ENCODE data around the gene SPACA1.
"Not testable (repeated sequence)": the region's sequence is repeated elsewhere in the genome, so short reads cannot be mapped to it uniquely, and the experiment has no call there.

Gene SPACA1

GRCh38 chr6:88047510-88048150 lies at the start of gene SPACA1:
TSS of gene SPACA1 (plus strand) at chr6:88047841. CDS start at chr6:88047906, 65 bp downstream.
- Histone ChIP-seq H3K4me3 (ENCODE audit: low read length) (no peak within 1 kb of the TSS), H2AFZ (ENCODE audit: low read depth, low read length) (no peak within 1 kb of the TSS), H3K9me3 (ENCODE audit: low read length) (no peaks in the 10 kb centered on the region), H3K36me3 (ENCODE audit: insufficient read depth, low read length) (no peaks in the 10 kb centered on the region), H3K4me1 (ENCODE audit: insufficient read depth, low read length) (no peaks in the 10 kb centered on the region), H3K27me3 (ENCODE audit: insufficient read depth, low read length) (peaks cover 2% of the 10 kb centered on the region)

- H3K4me1 ChIP-seq (ENCODE audit: insufficient read depth, low read length), result no peaks in the 10 kb centered on the region
- no peak overlapping the region for H3K4me3 ChIP-seq (ENCODE audit: low read length)
- no peak overlapping the region for H2AFZ ChIP-seq (ENCODE audit: low read depth, low read length)
- H3K36me3 ChIP-seq (ENCODE audit: insufficient read depth, low read length), result no peaks in the 10 kb centered on the region
- no peaks in the 10 kb centered on the region for H3K27me3 ChIP-seq (ENCODE audit: insufficient read depth, low read length)
- H3K9me3 ChIP-seq (ENCODE audit: low read length), result no peaks in the 10 kb centered on the region
Observed at GRCh38 chr6:88000713-88001112, 46.9 kb upstream of the SPACA1 start.

- H3K4me1 ChIP-seq (ENCODE audit: insufficient read depth, low read length); H3K9me3 ChIP-seq (ENCODE audit: low read length); H2AFZ ChIP-seq (ENCODE audit: low read depth, low read length); H3K36me3 ChIP-seq (ENCODE audit: insufficient read depth, low read length); H3K4me3 ChIP-seq (ENCODE audit: low read length); H3K27me3 ChIP-seq (ENCODE audit: insufficient read depth, low read length): not testable (repeated sequence)
Observed at GRCh38 chr6:88001279-88001678, 46.4 kb upstream of the SPACA1 start.

- Histone ChIP-seq H3K36me3 (ENCODE audit: insufficient read depth, low read length) (no peaks in the 10 kb centered on the region), H2AFZ (ENCODE audit: low read depth, low read length) (no peak overlapping the region), H3K4me3 (ENCODE audit: low read length) (no peak overlapping the region), H3K9me3 (ENCODE audit: low read length) (no peaks in the 10 kb centered on the region), H3K4me1 (ENCODE audit: insufficient read depth, low read length) (peaks cover 7% of the 10 kb centered on the region), H3K27me3 (ENCODE audit: insufficient read depth, low read length) (no peaks in the 10 kb centered on the region)
Observed at GRCh38 chr6:88004707-88005106, 42.9 kb upstream of the SPACA1 start.

- H3K36me3 ChIP-seq (ENCODE audit: insufficient read depth, low read length), result no peaks in the 10 kb centered on the region
- H3K4me3 ChIP-seq (ENCODE audit: low read length), result peak overlapping the region; percentile 2
- H3K4me1 ChIP-seq (ENCODE audit: insufficient read depth, low read length), result peaks cover 7% of the 10 kb centered on the region
- H2AFZ ChIP-seq (ENCODE audit: low read depth, low read length), result peak overlapping the region; percentile 11
- no peaks in the 10 kb centered on the region for H3K27me3 ChIP-seq (ENCODE audit: insufficient read depth, low read length)
- H3K9me3 ChIP-seq (ENCODE audit: low read length), result no peaks in the 10 kb centered on the region
Observed at GRCh38 chr6:88006557-88006956, 41.1 kb upstream of the SPACA1 start.

- peaks cover 7% of the 10 kb centered on the region for H3K4me1 ChIP-seq (ENCODE audit: insufficient read depth, low read length)
- no peaks in the 10 kb centered on the region for H3K27me3 ChIP-seq (ENCODE audit: insufficient read depth, low read length)
- H3K36me3 ChIP-seq (ENCODE audit: insufficient read depth, low read length), result no peaks in the 10 kb centered on the region
- no peak overlapping the region for H2AFZ ChIP-seq (ENCODE audit: low read depth, low read length)
- no peak overlapping the region for H3K4me3 ChIP-seq (ENCODE audit: low read length)
- H3K9me3 ChIP-seq (ENCODE audit: low read length), result no peaks in the 10 kb centered on the region
Observed at GRCh38 chr6:88008411-88008810, 39.2 kb upstream of the SPACA1 start.

GRCh38 chr6:88008831-88009231 lies 38.8 kb upstream of the SPACA1 start:
- Histone ChIP-seq H3K9me3 (ENCODE audit: low read length) (no peaks in the 10 kb centered on the region), H3K36me3 (ENCODE audit: insufficient read depth, low read length) (no peaks in the 10 kb centered on the region), H3K4me3 (ENCODE audit: low read length) (no peak overlapping the region), H2AFZ (ENCODE audit: low read depth, low read length) (no peak overlapping the region), H3K27me3 (ENCODE audit: insufficient read depth, low read length) (no peaks in the 10 kb centered on the region), H3K4me1 (ENCODE audit: insufficient read depth, low read length) (peaks cover 7% of the 10 kb centered on the region)

- H2AFZ ChIP-seq (ENCODE audit: low read depth, low read length), result no peak overlapping the region
- H3K27me3 ChIP-seq (ENCODE audit: insufficient read depth, low read length), result no peaks in the 10 kb centered on the region
- no peak overlapping the region for H3K4me3 ChIP-seq (ENCODE audit: low read length)
- no peaks in the 10 kb centered on the region for H3K4me1 ChIP-seq (ENCODE audit: insufficient read depth, low read length)
- no peaks in the 10 kb centered on the region for H3K9me3 ChIP-seq (ENCODE audit: low read length)
- H3K36me3 ChIP-seq (ENCODE audit: insufficient read depth, low read length), result no peaks in the 10 kb centered on the region
Observed at GRCh38 chr6:88013015-88013414, 34.6 kb upstream of the SPACA1 start.

GRCh38 chr6:88013554-88013953 lies 34.1 kb upstream of the SPACA1 start:
- no peak overlapping the region for H2AFZ ChIP-seq (ENCODE audit: low read depth, low read length)
- H3K27me3 ChIP-seq (ENCODE audit: insufficient read depth, low read length), result no peaks in the 10 kb centered on the region
- no peak overlapping the region for H3K4me3 ChIP-seq (ENCODE audit: low read length)
- no peaks in the 10 kb centered on the region for H3K4me1 ChIP-seq (ENCODE audit: insufficient read depth, low read length)
- H3K9me3 ChIP-seq (ENCODE audit: low read length), result no peaks in the 10 kb centered on the region
- no peaks in the 10 kb centered on the region for H3K36me3 ChIP-seq (ENCODE audit: insufficient read depth, low read length)

GRCh38 chr6:88020439-88020838 lies 27.2 kb upstream of the SPACA1 start:
- H3K4me3 ChIP-seq (ENCODE audit: low read length), result no peak overlapping the region

GRCh38 chr6:88024696-88025095 lies 22.9 kb upstream of the SPACA1 start:
- Histone ChIP-seq H3K4me3 (ENCODE audit: low read length) (no peak overlapping the region), H3K9me3 (ENCODE audit: low read length) (peaks cover 3% of the 10 kb centered on the region), H3K36me3 (ENCODE audit: insufficient read depth, low read length) (no peaks in the 10 kb centered on the region), H3K4me1 (ENCODE audit: insufficient read depth, low read length) (peaks cover 14% of the 10 kb centered on the region), H2AFZ (ENCODE audit: low read depth, low read length) (no peak overlapping the region), H3K27me3 (ENCODE audit: insufficient read depth, low read length) (no peaks in the 10 kb centered on the region)

More at GRCh38 chr6:88020439-88020838, 27.2 kb upstream of the SPACA1 start:
- no peaks in the 10 kb centered on the region for H3K9me3 ChIP-seq (ENCODE audit: low read length)
- H3K27me3 ChIP-seq (ENCODE audit: insufficient read depth, low read length), result no peaks in the 10 kb centered on the region
- H2AFZ ChIP-seq (ENCODE audit: low read depth, low read length), result no peak overlapping the region
- H3K4me1 ChIP-seq (ENCODE audit: insufficient read depth, low read length), result peaks cover 14% of the 10 kb centered on the region
- no peaks in the 10 kb centered on the region for H3K36me3 ChIP-seq (ENCODE audit: insufficient read depth, low read length)

GRCh38 chr6:88031550-88031949 lies 16.1 kb upstream of the SPACA1 start:
- Histone ChIP-seq H2AFZ (ENCODE audit: low read depth, low read length) (no peak overlapping the region), H3K4me1 (ENCODE audit: insufficient read depth, low read length) (no peaks in the 10 kb centered on the region), H3K27me3 (ENCODE audit: insufficient read depth, low read length) (no peaks in the 10 kb centered on the region), H3K9me3 (ENCODE audit: low read length) (peaks cover 5% of the 10 kb centered on the region), H3K4me3 (ENCODE audit: low read length) (no peak overlapping the region), H3K36me3 (ENCODE audit: insufficient read depth, low read length) (no peaks in the 10 kb centered on the region)

GRCh38 chr6:88044530-88044929 lies 3.1 kb upstream of the SPACA1 start:
- Histone ChIP-seq H3K4me3 (ENCODE audit: low read length) (no peak overlapping the region), H3K27me3 (ENCODE audit: insufficient read depth, low read length) (peaks cover 2% of the 10 kb centered on the region), H3K9me3 (ENCODE audit: low read length) (no peaks in the 10 kb centered on the region), H3K36me3 (ENCODE audit: insufficient read depth, low read length) (no peaks in the 10 kb centered on the region), H3K4me1 (ENCODE audit: insufficient read depth, low read length) (no peaks in the 10 kb centered on the region), H2AFZ (ENCODE audit: low read depth, low read length) (no peak overlapping the region)

- Histone ChIP-seq H2AFZ (ENCODE audit: low read depth, low read length) (no peak overlapping the region), H3K27me3 (ENCODE audit: insufficient read depth, low read length) (peaks cover 2% of the 10 kb centered on the region), H3K36me3 (ENCODE audit: insufficient read depth, low read length) (no peaks in the 10 kb centered on the region), H3K4me1 (ENCODE audit: insufficient read depth, low read length) (no peaks in the 10 kb centered on the region), H3K9me3 (ENCODE audit: low read length) (no peaks in the 10 kb centered on the region), H3K4me3 (ENCODE audit: low read length) (no peak overlapping the region)
Observed at GRCh38 chr6:88045521-88046136, 2.0 kb upstream of the SPACA1 start.
